Astrocyte of the cerebellum (primary cell): ENCODE measurements around the gene ZCCHC8.
"Not testable (repeated sequence)": the region's sequence is repeated elsewhere in the genome, so short reads cannot be mapped to it uniquely, and the experiment has no call there.

Source experiments
- DNase-seq: peaks from one replicate; pipeline ENCODE4 v3.0.0-alpha.2; 2011; ENCODE audit warnings: low read depth
- H3K4me3 ChIP-seq: 2 replicates; pipeline ENCODE4 v1.5.1; 2011; ENCODE audit warnings: mild to moderate bottlenecking, low read depth, low read length, moderate library complexity
- CTCF ChIP-seq: IDR thresholded peaks from 2 replicates; pipeline ENCODE4 v1.5.1; 2012; ENCODE audit warnings: low read length, low read depth, moderate library complexity, mild to moderate bottlenecking; ENCODE audit errors: missing control alignments
- in situ Hi-C: cut with HindIII; loops from 2 replicates; pipeline ENCODE4 v1.10.0; 2017; ENCODE audit warnings: low sequenced_read_pairs

Gene ZCCHC8

GRCh38 chr12:122486805-122487426, 13.8 kb downstream of the ZCCHC8 start:
- in situ Hi-C loops, result no loop called here
- H3K4me3 ChIP-seq, result no peak overlapping the region
- no peak for TF ChIP-seq CTCF
- no peak for DNase-seq

DNA sequence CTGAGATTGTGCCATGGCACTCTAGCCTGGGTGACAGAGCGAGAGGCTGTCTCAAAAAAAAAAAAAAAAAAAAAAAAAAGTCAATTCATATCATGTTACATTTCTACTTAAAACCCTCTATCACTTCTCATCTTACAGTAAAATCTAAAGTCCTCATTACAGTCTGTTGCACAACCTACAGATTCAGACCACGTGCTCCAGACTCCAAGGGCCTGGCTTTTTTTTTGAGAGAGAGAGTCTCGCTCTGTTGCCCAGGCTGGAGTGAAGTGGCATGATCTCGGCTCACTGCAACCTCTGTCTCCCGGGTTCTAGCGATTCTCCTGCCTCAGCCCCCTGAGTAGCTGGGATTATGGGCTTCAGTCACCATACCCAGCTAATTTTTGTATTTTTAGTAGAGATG, 14.4 kb downstream of the ZCCHC8 start:
- H3K4me3 ChIP-seq, DNase-seq, in situ Hi-C loops: not testable (repeated sequence)

DNA sequence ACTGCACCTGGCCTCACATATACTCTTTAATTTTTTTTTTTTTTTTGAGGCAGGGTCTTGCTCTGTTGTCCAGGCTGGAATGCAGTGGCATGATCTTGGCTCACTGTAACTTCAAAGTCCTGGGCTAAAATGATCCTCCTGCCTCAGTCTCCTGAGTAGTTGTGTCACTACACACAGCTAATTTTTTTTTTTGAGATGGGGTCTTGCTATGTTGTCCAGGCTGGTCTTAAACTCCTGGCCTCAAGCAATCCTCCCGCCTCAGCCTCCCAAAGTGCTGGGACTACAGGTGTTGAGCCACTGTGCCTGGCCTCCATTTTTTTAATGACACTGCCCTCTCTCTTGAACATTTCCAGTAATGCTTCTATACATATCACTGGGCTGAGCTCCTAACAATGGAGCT, 16.3 kb downstream of the ZCCHC8 start:
- H3K4me3 ChIP-seq, DNase-seq, in situ Hi-C loops: not testable (repeated sequence)

- no peak overlapping the region for H3K4me3 ChIP-seq
- no peak for DNase-seq
- TF ChIP-seq CTCF, result no peak
- in situ Hi-C loops, result no loop called here
These were observed 16.8 kb downstream of the ZCCHC8 start for GRCh38 chr12:122483969-122484368.

- in situ Hi-C loops, result no loop called here
- no peak overlapping the region for H3K4me3 ChIP-seq
- no peak for DNase-seq
- TF ChIP-seq CTCF, result no peak
These were observed 18.9 kb downstream of the ZCCHC8 start for GRCh38 chr12:122481861-122482260.

DNA sequence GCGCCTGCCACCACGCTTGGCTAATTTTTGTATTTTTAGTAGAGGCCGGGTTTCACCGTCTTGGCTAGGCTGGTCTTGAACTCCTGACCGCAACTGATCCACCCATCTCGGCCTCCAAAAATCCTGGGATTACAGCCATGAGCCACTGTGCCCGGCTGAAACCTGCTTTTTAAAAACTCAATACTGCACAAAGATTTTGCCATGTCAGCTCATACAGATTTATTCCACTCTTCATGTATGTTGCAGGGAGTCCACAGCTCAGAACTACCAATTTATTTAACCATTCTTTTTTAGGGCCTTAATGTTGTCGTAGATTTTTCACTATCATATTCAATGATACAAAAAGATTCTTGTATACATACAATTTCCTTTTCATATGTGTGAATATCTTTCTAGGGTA, 20.0 kb downstream of the ZCCHC8 start:
- in situ Hi-C loops, result no loop called here

DNA sequence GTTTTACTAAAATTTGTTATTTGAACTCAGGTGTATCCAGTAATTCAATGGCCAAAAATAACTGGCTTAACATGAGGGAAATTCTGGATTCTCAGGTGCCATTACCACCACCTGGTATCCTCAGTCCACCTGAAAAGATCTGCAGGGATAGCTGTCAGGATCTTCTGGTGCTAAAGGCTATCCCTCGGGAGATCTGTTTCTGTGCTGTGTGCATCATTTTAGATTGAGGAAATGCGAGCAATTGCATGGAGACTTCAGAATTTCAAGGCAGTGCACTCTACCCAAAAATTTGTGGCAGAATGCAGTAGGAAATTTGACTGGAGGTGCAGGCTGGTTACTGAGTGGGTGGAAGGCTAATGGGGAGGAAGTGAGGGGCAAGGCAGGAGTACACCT, 26.4 kb downstream of the ZCCHC8 start:
- no peak for DNase-seq
- no peak overlapping the region for H3K4me3 ChIP-seq
- in situ Hi-C loops, result no loop called here
- TF ChIP-seq CTCF, result no peak

More for the DNA sequence above, 20.0 kb downstream of the ZCCHC8 start:
- no peak for TF ChIP-seq CTCF
- H3K4me3 ChIP-seq, result no peak overlapping the region
- no peak for DNase-seq
